Measurements from ENCODE around the gene EIF3A.
"Not testable (repeated sequence)": the region's sequence is repeated elsewhere in the genome, so short reads cannot be mapped to it uniquely, and the experiment has no call there.

The EIF3A gene

DNA sequence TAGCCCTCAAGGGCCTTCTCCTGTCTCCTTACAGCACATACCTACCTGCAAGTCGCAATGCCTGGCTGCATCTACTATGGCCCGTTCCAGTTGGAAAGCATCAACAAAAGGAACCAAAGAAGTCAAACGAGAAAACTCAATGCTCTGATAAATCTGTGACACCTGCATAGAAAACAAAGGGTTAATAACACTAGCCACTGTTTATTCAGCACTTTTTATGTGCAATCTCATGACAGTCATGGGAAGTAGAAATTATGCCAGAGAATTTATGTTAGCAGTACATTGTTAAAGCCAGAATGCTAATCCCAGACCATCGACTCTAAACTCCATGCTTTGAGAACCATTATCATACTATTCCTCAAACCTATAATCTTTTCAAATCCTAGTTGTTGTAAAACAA lies 21.1 kb downstream of the EIF3A start:
- DNase-seq = no peak
- in situ Hi-C loops (cut with HindIII; ENCODE audit: low pct_ligation_motif_present, low pct_unique_long_range_greater_than_20kb, low sequenced_read_pairs) = no loop called here

- in situ Hi-C loops (cut with HindIII; ENCODE audit: low pct_ligation_motif_present, low pct_unique_long_range_greater_than_20kb, low sequenced_read_pairs) = no loop called here
- no peak for DNase-seq
Observed at GRCh38 chr10:119058010-119058409, 22.6 kb downstream of the EIF3A start.

DNA sequence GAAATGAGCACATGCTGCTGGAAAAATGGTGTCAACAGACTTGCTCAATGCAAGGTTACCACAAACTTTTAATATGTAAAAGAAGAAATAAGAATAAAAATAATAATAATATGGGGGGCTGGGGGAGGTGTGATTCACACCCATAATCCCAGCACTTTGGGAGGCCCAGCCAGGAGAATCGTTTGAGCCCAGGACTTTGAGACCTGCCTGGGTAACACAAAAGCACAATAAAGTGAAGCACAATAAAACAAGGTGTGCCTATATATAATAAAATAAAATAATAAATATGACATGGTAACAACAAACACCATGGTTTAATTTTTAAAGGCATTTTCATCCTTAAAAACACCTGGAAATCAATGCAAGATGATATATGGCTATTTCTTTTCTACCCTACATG lies 25.1 kb downstream of the EIF3A start:
- in situ Hi-C loops (cut with HindIII; ENCODE audit: low pct_ligation_motif_present, low pct_unique_long_range_greater_than_20kb, low sequenced_read_pairs) = no loop called here
- DNase-seq = no peak

- no peak for DNase-seq
- in situ Hi-C loops (cut with HindIII; ENCODE audit: low pct_ligation_motif_present, low pct_unique_long_range_greater_than_20kb, low sequenced_read_pairs) = no loop called here
Observed at GRCh38 chr10:119051775-119052174, 28.8 kb downstream of the EIF3A start.

GRCh38 chr10:119049777-119050176 lies 30.8 kb downstream of the EIF3A start:
- DNase-seq = no peak
- in situ Hi-C loops (cut with HindIII; ENCODE audit: low pct_ligation_motif_present, low pct_unique_long_range_greater_than_20kb, low sequenced_read_pairs) = no loop called here

DNA sequence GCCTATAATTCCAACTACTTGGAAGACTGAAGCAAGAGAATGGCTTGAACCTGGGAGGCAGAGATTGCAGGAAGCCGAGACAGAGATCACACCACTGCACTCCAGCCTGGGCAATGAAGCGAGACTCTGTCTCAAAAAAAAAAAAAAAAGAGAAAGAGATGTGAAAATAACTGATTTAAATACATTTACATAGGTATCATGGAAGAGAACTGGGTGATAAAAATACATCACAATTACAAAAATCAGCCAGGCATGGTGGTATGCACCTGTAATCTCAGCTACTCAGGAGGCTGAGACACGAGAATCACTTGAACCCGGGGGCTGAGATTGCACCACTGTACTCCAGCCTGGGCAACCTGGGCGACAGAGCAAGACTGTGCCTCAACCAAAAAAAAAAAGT lies 31.3 kb downstream of the EIF3A start:
- no peak for DNase-seq
- in situ Hi-C loops (cut with HindIII; ENCODE audit: low pct_ligation_motif_present, low pct_unique_long_range_greater_than_20kb, low sequenced_read_pairs) = no loop called here

GRCh38 chr10:119045561-119045960 lies 35.1 kb downstream of the EIF3A start:
- DNase-seq = no peak
- in situ Hi-C loops (cut with HindIII; ENCODE audit: low pct_ligation_motif_present, low pct_unique_long_range_greater_than_20kb, low sequenced_read_pairs) = no loop called here

DNA sequence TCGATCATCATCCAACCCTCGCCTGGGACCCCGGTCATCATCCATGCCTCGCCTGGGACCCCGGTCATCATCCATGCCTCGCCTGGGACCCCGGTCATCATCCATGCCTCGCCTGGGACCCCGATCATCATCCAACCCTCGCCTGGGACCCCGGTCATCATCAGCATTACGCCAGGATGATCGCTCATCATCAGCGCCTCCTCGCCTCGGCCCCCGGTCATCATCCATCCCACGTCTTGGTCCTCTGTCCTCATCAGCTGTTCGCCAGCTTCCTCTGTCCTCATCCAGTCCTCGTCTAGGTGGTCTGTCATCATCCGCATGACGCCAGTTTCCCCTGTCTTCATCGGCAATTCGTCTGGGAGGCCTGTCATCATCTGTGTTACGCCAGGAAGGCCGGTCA lies 38.4 kb downstream of the EIF3A start:
- in situ Hi-C loops (cut with HindIII; ENCODE audit: low pct_ligation_motif_present, low pct_unique_long_range_greater_than_20kb, low sequenced_read_pairs) = no loop called here
- no peak for DNase-seq

- in situ Hi-C loops (cut with HindIII; ENCODE audit: low pct_ligation_motif_present, low pct_unique_long_range_greater_than_20kb, low sequenced_read_pairs) = no loop called here
- DNase-seq = peak; percentile 53
Observed at GRCh38 chr10:119041326-119041725, 39.3 kb downstream of the EIF3A start.

DNA sequence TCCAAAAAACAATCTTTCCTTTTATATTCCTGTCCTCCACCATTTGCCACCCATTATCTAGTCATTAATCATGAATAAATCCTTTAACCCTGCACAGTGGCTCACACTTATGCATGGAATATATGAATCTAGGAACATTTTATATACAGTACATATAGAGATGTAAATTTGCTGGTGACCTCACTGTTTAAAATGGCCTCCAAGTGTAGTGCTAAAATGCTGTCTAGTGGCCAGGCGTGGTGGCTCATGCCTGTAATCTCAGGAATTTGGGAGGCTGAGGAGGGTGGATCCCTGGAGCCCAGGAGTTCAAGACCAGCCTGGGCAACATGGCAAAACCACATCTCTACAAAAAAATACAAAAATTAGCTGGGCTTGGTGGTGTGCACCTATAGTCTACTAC lies 41.5 kb downstream of the EIF3A start:
- in situ Hi-C loops (cut with HindIII; ENCODE audit: low pct_ligation_motif_present, low pct_unique_long_range_greater_than_20kb, low sequenced_read_pairs) = no loop called here
- DNase-seq = no peak

- no peak for DNase-seq
- in situ Hi-C loops (cut with HindIII; ENCODE audit: low pct_ligation_motif_present, low pct_unique_long_range_greater_than_20kb, low sequenced_read_pairs) = no loop called here
Observed at GRCh38 chr10:119031496-119032059, 49.0 kb downstream of the EIF3A start.

DNA sequence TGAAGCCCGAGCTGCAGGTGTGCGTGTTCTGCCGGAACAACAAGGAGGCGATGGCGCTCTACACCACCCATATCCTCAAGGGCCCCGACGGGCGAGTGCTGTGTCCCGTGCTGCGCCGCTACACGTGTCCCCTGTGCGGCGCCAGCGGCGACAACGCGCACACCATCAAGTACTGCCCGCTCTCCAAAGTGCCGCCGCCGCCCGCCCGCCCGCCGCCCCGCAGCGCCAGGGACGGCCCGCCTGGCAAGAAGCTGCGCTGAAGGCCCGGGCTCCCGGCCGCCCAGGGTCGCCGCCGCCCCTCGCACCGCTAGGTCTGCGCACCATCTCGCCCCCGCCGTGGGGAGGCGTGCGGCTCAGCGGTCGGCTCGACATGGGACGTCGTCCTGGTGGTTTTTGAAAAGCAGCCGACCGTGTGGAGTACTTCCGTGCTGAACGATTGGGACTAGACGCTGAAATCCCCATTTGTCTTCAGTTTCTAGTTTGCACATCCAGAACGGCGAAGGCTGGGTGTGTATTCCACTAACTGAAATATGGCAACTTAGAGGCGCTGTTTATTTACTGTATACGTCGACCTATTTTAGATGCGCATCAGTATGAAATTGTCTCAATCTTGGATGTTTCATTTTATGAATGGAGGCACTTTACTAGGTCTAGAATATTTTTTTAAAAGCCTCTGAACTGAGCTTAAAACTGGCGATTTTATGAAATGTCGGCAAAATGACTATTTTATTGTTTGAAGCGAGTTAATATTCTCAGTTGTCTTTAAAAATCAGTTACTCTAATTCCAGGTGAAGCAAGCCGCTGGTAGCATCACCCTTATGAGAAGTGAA lies 50.0 kb downstream of the EIF3A start:
- DNase-seq = peak; percentile 69
- in situ Hi-C loops (cut with HindIII; ENCODE audit: low pct_ligation_motif_present, low pct_unique_long_range_greater_than_20kb, low sequenced_read_pairs) = no loop called here

GRCh38 chr10:119029613-119030420 lies 50.8 kb downstream of the EIF3A start, which contains the start of gene NANOS1:
TSS of gene NANOS1 (plus strand) at chr10:119029714. CDS start at chr10:119029802, 88 bp downstream.
- in situ Hi-C loops (cut with HindIII; ENCODE audit: low pct_ligation_motif_present, low pct_unique_long_range_greater_than_20kb, low sequenced_read_pairs) = no loop called here
- peak; percentile 41 for DNase-seq

DNA sequence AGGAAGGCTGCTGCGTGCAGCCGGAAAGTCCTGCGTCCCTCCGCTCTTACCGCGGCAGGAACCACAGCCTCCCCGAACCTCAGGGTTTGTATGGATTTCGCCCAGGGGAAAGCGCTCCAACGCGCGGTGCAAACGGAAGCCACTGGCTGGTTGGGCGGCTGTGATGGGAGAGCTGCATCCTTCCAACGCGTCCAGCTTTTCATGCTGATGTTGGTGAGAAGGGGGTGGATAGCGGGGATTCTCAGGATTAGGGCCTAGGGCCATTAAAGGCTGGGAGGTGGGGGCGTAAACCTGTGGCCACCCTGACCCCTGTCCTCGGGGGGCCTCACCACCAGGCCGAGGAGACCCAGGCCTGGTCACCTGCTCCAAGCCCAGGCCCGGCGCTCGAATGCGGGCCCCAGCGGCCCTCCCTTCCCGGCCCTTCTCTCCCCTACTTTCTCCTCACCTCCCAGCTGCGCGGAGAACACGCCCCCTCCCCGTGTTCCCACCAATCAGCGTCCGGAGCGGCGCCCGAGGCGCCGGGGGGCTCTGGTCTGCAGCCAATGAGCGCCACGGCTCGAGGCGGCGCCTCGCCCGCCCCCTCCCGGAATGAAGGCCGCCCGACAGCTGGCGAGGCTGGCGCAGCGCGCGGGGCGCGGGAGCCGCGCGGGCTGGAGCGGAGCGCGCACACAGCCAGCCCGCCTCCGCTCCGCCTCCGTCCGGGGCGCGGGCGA lies 51.6 kb downstream of the EIF3A start:
- peak; percentile 93 for DNase-seq
- in situ Hi-C loops (cut with HindIII; ENCODE audit: low pct_ligation_motif_present, low pct_unique_long_range_greater_than_20kb, low sequenced_read_pairs) = no loop called here

DNA sequence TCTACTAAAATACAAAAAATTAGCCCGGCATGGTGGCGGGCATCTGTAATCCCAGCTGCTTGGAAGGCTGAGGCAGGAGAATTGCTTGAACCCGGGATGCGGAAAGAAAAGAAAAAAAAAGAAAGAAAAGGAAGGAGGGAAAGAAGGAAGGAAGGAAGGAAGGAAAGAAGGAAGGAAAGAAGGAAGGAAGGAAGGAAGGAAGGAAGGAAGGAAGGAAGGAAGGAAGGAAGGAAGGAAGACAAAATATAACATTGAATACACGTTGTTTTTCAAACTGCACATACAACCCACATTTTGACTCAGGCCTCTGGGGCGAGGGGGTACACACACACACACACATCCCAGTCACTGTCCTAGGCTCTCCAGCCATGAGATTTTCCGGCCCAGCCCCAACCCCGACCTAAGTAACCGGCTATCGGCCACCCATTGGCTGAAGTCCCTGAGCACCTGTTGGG lies 52.1 kb downstream of the EIF3A start:
- DNase-seq; in situ Hi-C loops (cut with HindIII; ENCODE audit: low pct_ligation_motif_present, low pct_unique_long_range_greater_than_20kb, low sequenced_read_pairs): not testable (repeated sequence)

DNA sequence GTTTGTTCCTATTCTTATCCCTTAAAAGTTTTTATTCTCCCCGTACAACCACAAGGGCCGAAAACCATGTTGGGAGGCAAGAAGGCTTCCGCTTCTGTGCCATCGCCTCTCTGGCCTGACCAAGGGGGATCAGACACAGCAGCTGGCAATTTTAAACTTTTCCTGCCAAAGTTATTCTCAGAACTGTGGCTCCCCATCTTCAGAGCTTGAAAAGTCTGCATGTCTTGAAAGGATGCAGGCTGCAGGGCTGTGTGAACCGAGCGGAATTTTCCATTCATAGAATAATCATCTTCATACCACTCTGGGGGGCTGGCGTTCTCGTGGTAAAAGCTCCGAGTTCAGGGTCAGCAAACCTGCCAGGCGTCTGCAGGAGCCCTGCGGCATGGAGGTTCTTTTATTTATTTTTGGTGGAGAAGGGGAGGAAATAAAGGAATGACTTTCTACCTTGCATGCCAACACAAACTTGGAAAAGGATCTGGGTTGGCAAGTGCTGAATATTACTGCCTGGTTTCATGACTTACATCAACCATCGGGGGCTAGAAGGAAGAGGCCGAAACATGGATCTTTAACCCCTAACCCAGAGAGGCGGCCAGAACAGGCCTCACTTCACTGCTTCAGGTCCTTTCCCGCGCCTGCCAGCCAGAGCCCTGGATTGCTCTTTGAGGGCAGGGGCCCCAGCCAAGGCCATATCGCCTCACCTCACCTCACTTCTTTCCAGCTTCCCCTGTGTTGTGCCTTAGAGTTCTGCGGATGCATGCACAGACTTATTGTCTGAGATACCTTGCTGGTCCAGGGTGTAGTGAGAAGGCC lies 54.1 kb downstream of the EIF3A start:
- DNase-seq = no peak
- in situ Hi-C loops (cut with HindIII; ENCODE audit: low pct_ligation_motif_present, low pct_unique_long_range_greater_than_20kb, low sequenced_read_pairs) = no loop called here

DNA sequence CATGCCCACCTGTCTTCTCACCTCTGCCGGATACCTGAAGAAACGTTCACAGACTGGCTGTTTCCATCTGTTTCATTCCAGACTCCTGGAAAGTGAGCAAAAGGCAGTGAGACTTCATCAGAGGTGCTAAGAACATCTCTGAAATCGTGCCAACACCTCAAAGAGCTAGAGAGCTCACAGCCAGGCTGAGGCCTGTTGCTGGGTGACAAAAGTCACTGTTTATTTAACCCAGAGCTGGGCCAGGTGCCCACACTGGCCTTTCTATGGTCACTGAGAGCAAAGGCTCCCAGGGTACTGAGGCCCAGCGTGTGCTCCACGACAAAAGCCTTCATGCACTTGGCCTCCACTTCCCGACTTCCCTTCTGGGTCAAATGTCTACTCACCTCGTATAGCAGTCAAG lies 54.8 kb downstream of the EIF3A start:
- DNase-seq = no peak
- in situ Hi-C loops (cut with HindIII; ENCODE audit: low pct_ligation_motif_present, low pct_unique_long_range_greater_than_20kb, low sequenced_read_pairs) = no loop called here

GRCh38 chr10:119025336-119025735 lies 55.3 kb downstream of the EIF3A start:
- in situ Hi-C loops (cut with HindIII; ENCODE audit: low pct_ligation_motif_present, low pct_unique_long_range_greater_than_20kb, low sequenced_read_pairs) = no loop called here
- DNase-seq = peak; percentile 86

All from ACHN (cell line).